WTC11 (cell line): ENCODE results near the gene S1PR2. TPM values are rescaled to one million over a fixed set of nuclear protein-coding genes. Genes with fewer than 3 reads are reported as not detected.

Experiments used
- ATAC-seq: fragments of 200-7000 bp; cut with Tn5 transposase; 2 replicates; pipeline ENCODE4 v1.10.0; 2021; ENCODE audit warnings: mild to moderate bottlenecking, moderate library complexity
- CTCF ChIA-PET: fragments of 300-600 bp; sonication (Branson Sonifier 250); formaldehyde crosslinking; loops from one replicate; lab custom pipeline; 2021; ENCODE audit warnings: antibody characterized with exemption; lab: Charles Lee
- POLR2A ChIA-PET: fragments of 350-600 bp; sonication (Branson Sonifier 250); formaldehyde crosslinking; loops from one replicate; lab custom pipeline; 2021; ENCODE audit warnings: antibody characterized with exemption; lab: Charles Lee
- DNase-seq: peaks from one replicate; pipeline ENCODE4 v3.0.0; 2021; ENCODE audit warnings: low spot score
- H3K27ac Mint-ChIP-seq: 2 replicates; pipeline ENCODE4 v1.8.0; 2021; ENCODE audit warnings: mixed read lengths
- H3K27me3 Mint-ChIP-seq: 2 replicates; pipeline ENCODE4 v1.8.0; 2021; ENCODE audit warnings: low read depth, mild to moderate bottlenecking, moderate library complexity, mixed read lengths
- H3K36me3 Mint-ChIP-seq: 2 replicates; pipeline ENCODE4 v1.8.0; 2021; ENCODE audit warnings: mixed read lengths
- H3K4me1 Mint-ChIP-seq: 2 replicates; pipeline ENCODE4 v1.8.0; 2022; ENCODE audit warnings: mixed read lengths
- H3K4me3 Mint-ChIP-seq: 2 replicates; pipeline ENCODE4 v1.8.0; 2021; ENCODE audit warnings: mild to moderate bottlenecking, moderate library complexity, mixed read lengths
- H3K9me3 Mint-ChIP-seq: 2 replicates; pipeline ENCODE4 v1.8.0; 2021; ENCODE audit warnings: mixed read lengths
- ELF4 ChIP-seq: sonication (generic); formaldehyde crosslinking; IDR thresholded peaks from 2 replicates; pipeline ENCODE4 v1.8.1; 2022; ENCODE audit warnings: low read depth, mild to moderate bottlenecking, moderate library complexity, missing genetic modification reagents
- ETV6 ChIP-seq: sonication (generic); formaldehyde crosslinking; IDR thresholded peaks from 2 replicates; pipeline ENCODE4 v1.8.1; 2022; ENCODE audit warnings: mild to moderate bottlenecking, missing genetic modification reagents
- FOXK1 ChIP-seq: sonication (generic); formaldehyde crosslinking; IDR thresholded peaks from 2 replicates; pipeline ENCODE4 v1.8.0; 2022; ENCODE audit warnings: mild to moderate bottlenecking, moderate library complexity, missing genetic modification reagents
- GABPB1 ChIP-seq: sonication (generic); formaldehyde crosslinking; IDR thresholded peaks from 2 replicates; pipeline ENCODE4 v1.8.1; 2023; ENCODE audit warnings: mild to moderate bottlenecking, missing genetic modification reagents
- MYBL2 ChIP-seq: sonication (generic); formaldehyde crosslinking; IDR thresholded peaks from 2 replicates; pipeline ENCODE4 v1.8.1; 2023; ENCODE audit warnings: mild to moderate bottlenecking, moderate library complexity, missing genetic modification reagents
- RELA ChIP-seq: sonication (generic); formaldehyde crosslinking; IDR thresholded peaks from 2 replicates; pipeline ENCODE4 v1.8.1; 2022; ENCODE audit warnings: missing genetic modification reagents, mild to moderate bottlenecking, borderline replicate concordance
- SP1 ChIP-seq: sonication (generic); formaldehyde crosslinking; conservative IDR thresholded peaks from 2 replicates; pipeline ENCODE4 v1.8.1; 2022; ENCODE audit warnings: missing genetic modification reagents
- total RNA-seq: library from RNA; stranded (reverse); gene quantifications from 3 replicates; pipeline ENCODE4 v1.2.3, GENCODE V29; 2021
- TF ChIP-seq, protein P1 (sequence below): sonication (generic); formaldehyde crosslinking; IDR thresholded peaks from 2 replicates; pipeline ENCODE4 v1.8.0; 2022; ENCODE audit warnings: missing genetic modification reagents
- TF ChIP-seq, protein P2 (sequence below): sonication (generic); formaldehyde crosslinking; IDR thresholded peaks from 2 replicates; pipeline ENCODE4 v1.8.0; 2023; ENCODE audit warnings: mild to moderate bottlenecking, missing genetic modification reagents
- TF ChIP-seq, protein P3 (sequence below): sonication (generic); formaldehyde crosslinking; IDR thresholded peaks from 2 replicates; pipeline ENCODE4 v1.8.1; 2023; ENCODE audit warnings: mild to moderate bottlenecking, missing genetic modification reagents
- TF ChIP-seq, protein P4 (sequence below): sonication (generic); formaldehyde crosslinking; IDR thresholded peaks from 2 replicates; pipeline ENCODE4 v1.8.1; 2022; ENCODE audit warnings: missing genetic modification reagents, borderline replicate concordance
- TF ChIP-seq, protein P5 (sequence below): sonication (generic); formaldehyde crosslinking; IDR thresholded peaks from 2 replicates; pipeline ENCODE4 v1.8.1; 2022; ENCODE audit warnings: low read depth, mild to moderate bottlenecking, moderate library complexity, missing genetic modification reagents, borderline replicate concordance
- TF ChIP-seq, protein P6 (sequence below): sonication (generic); formaldehyde crosslinking; conservative IDR thresholded peaks from 2 replicates; pipeline ENCODE4 v1.8.1; 2023; ENCODE audit warnings: mild to moderate bottlenecking, low read depth, missing genetic modification reagents, moderate library complexity

The S1PR2 gene
- total RNA-seq, 1 experiment from 2014 or later = 13.2 TPM

DNA sequence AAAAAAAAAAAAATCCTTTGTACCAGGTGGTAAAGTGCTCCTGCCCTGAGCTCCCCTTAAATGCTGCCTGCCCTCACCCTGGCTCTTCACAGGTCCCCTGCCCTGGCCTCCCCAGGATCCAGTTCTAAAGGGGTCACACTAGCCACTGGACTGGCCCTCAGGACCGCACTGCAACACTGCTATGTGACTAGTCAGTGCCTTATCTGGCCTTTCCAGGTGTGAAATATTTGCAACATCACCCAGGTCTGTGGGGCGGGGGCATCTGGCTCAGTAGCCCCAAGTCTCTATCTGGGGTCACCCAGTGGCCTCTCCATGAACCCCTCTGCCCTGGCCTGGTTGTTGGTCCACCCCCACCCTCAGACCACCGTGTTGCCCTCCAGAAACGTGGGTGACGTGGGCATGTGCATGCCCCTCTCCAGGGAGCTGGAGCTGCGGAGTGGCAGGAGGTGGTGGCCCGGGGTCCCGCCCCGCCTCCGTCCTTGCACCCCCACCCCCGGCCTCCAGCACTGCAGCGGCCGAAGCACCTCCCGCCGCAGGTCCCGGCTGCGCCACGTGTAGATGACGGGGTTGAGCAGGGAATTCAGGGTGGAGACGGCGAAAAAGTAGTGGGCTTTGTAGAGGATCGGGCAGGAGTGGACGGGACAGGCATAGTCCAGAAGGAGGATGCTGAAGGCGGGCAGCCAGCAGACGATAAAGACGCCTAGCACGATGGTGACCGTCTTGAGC, 7.5 kb downstream of the S1PR2 start:
- CTCF ChIA-PET = no interaction called here
- no peak for TF ChIP-seq GABPB1
- TF ChIP-seq SP1 (CRISPR knock-in tag) = no peak
- Mint-ChIP-seq H3K4me3 (no peak overlapping the region), H3K27ac (no peak overlapping the region; the same call in 1 of the 2 replicates), H3K27me3 (no peaks in the 10 kb centered on the region), H3K9me3 (peaks cover 4% of the 10 kb centered on the region; the same call in 1 of the 2 replicates), H3K4me1 (peaks cover 5% of the 10 kb centered on the region), H3K36me3 (peaks cover 8% of the 10 kb centered on the region)
- ATAC-seq = no peak
- POLR2A ChIA-PET = no interaction called here
- DNase-seq = no peak

DNA sequence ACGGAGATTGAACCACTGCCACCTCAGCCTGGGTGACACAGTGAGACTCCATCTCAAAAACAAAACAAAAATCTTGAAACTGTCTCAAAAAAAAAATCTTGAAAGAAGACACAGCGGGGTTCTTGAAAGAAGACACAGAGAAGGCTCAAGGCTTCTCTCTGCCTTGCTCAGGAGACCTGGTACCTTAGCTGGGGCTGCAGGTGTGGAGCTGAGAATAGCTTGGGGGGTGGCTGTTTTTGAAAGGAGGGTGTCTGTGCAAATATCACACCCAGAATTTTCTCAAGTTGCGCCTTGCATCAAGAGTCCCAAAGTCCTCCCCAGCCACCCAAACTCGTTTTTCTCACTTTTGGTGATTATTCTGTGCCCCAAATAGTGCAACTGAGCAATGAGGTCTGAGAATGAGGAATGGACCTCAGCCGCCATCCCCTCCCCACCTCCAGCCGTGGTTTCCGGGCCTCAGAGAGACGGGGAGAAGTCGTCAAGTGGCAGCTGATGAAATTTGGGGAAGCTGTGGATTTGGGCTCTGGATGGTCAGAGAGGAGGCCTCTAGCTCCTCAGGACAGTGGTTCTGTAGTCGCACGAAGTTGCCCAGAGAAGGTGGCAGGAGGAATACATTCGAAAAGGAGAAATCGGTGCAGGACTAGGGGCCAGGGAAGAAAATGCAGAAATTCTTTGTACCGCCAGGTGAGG, 8.8 kb downstream of the S1PR2 start:
- peaks cover 5% of the 10 kb centered on the region for H3K4me1 Mint-ChIP-seq
- POLR2A ChIA-PET = no interaction called here
- H3K9me3 Mint-ChIP-seq = peaks cover 4% of the 10 kb centered on the region; the same call in 1 of the 2 replicates
- CTCF ChIA-PET = interaction anchor here (0.9 to 2.2 kb wide), 2 partner anchors 36 to 37 kb away, joined by 3 to 12 read pairs; no protein-coding TSS in a partner anchor
- H3K36me3 Mint-ChIP-seq = peaks cover 8% of the 10 kb centered on the region
- H3K4me3 Mint-ChIP-seq = no peak overlapping the region
- H3K27me3 Mint-ChIP-seq = no peaks in the 10 kb centered on the region
- peak overlapping the region; percentile 75 for H3K27ac Mint-ChIP-seq
- TF ChIP-seq ETV6 = no peak
- TF ChIP-seq, protein P1, sequence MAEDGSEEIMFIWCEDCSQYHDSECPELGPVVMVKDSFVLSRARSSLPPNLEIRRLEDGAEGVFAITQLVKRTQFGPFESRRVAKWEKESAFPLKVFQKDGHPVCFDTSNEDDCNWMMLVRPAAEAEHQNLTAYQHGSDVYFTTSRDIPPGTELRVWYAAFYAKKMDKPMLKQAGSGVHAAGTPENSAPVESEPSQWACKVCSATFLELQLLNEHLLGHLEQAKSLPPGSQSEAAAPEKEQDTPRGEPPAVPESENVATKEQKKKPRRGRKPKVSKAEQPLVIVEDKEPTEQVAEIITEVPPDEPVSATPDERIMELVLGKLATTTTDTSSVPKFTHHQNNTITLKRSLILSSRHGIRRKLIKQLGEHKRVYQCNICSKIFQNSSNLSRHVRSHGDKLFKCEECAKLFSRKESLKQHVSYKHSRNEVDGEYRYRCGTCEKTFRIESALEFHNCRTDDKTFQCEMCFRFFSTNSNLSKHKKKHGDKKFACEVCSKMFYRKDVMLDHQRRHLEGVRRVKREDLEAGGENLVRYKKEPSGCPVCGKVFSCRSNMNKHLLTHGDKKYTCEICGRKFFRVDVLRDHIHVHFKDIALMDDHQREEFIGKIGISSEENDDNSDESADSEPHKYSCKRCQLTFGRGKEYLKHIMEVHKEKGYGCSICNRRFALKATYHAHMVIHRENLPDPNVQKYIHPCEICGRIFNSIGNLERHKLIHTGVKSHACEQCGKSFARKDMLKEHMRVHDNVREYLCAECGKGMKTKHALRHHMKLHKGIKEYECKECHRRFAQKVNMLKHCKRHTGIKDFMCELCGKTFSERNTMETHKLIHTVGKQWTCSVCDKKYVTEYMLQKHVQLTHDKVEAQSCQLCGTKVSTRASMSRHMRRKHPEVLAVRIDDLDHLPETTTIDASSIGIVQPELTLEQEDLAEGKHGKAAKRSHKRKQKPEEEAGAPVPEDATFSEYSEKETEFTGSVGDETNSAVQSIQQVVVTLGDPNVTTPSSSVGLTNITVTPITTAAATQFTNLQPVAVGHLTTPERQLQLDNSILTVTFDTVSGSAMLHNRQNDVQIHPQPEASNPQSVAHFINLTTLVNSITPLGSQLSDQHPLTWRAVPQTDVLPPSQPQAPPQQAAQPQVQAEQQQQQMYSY (CRISPR knock-in tag) = no peak
- no peak for TF ChIP-seq RELA (CRISPR knock-in tag)
- TF ChIP-seq, protein P2, sequence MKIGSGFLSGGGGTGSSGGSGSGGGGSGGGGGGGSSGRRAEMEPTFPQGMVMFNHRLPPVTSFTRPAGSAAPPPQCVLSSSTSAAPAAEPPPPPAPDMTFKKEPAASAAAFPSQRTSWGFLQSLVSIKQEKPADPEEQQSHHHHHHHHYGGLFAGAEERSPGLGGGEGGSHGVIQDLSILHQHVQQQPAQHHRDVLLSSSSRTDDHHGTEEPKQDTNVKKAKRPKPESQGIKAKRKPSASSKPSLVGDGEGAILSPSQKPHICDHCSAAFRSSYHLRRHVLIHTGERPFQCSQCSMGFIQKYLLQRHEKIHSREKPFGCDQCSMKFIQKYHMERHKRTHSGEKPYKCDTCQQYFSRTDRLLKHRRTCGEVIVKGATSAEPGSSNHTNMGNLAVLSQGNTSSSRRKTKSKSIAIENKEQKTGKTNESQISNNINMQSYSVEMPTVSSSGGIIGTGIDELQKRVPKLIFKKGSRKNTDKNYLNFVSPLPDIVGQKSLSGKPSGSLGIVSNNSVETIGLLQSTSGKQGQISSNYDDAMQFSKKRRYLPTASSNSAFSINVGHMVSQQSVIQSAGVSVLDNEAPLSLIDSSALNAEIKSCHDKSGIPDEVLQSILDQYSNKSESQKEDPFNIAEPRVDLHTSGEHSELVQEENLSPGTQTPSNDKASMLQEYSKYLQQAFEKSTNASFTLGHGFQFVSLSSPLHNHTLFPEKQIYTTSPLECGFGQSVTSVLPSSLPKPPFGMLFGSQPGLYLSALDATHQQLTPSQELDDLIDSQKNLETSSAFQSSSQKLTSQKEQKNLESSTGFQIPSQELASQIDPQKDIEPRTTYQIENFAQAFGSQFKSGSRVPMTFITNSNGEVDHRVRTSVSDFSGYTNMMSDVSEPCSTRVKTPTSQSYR (CRISPR knock-in tag) = no peak
- TF ChIP-seq MYBL2 = no peak
- TF ChIP-seq, all 79 proteins: peak for 0
- ATAC-seq (no peak), DNase-seq (no peak)

DNA sequence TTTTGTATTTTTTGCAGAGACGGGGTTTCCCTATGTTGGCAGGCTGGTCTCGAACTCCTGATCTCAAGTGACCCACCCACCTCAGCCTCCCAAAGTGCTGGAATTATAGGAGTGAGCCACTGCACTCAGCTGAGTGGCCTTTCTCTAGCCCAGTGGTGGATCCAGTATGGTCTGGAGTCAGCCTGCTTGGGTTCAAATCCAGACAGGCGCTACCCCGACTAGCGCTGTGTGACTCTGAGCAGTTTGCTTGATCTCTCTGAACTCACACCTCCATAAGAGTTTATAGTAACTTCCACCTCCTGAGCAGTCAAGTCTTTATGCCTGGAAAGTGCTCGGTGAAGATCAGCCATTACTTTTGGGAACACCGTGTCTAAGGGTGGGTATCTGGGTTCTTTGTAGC, 10.4 kb downstream of the S1PR2 start:
- Mint-ChIP-seq H3K27me3 (no peaks in the 10 kb centered on the region), H3K4me3 (no peak overlapping the region), H3K9me3 (peaks cover 4% of the 10 kb centered on the region; the same call in 1 of the 2 replicates), H3K27ac (no peak overlapping the region), H3K4me1 (no peaks in the 10 kb centered on the region), H3K36me3 (peaks cover 8% of the 10 kb centered on the region)
- ChIA-PET CTCF (interaction anchor here (0.6 to 2.4 kb wide), 14 partner anchors 8 to 289 kb away, joined by 3 to 20 read pairs (median 4); partner anchors contain the start of genes ICAM1 and S1PR2), POLR2A (interaction anchor here (1.0 kb wide), 1 partner anchor 11 kb away, joined by 5 read pairs; no protein-coding TSS in a partner anchor)
- DNase-seq (no peak), ATAC-seq (no peak)
- TF ChIP-seq ELF4 (no peak), FOXK1 (CRISPR knock-in tag) (no peak)
- TF ChIP-seq, protein P3, sequence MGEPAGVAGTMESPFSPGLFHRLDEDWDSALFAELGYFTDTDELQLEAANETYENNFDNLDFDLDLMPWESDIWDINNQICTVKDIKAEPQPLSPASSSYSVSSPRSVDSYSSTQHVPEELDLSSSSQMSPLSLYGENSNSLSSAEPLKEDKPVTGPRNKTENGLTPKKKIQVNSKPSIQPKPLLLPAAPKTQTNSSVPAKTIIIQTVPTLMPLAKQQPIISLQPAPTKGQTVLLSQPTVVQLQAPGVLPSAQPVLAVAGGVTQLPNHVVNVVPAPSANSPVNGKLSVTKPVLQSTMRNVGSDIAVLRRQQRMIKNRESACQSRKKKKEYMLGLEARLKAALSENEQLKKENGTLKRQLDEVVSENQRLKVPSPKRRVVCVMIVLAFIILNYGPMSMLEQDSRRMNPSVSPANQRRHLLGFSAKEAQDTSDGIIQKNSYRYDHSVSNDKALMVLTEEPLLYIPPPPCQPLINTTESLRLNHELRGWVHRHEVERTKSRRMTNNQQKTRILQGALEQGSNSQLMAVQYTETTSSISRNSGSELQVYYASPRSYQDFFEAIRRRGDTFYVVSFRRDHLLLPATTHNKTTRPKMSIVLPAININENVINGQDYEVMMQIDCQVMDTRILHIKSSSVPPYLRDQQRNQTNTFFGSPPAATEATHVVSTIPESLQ (CRISPR knock-in tag) = no peak
- TF ChIP-seq, protein P4, sequence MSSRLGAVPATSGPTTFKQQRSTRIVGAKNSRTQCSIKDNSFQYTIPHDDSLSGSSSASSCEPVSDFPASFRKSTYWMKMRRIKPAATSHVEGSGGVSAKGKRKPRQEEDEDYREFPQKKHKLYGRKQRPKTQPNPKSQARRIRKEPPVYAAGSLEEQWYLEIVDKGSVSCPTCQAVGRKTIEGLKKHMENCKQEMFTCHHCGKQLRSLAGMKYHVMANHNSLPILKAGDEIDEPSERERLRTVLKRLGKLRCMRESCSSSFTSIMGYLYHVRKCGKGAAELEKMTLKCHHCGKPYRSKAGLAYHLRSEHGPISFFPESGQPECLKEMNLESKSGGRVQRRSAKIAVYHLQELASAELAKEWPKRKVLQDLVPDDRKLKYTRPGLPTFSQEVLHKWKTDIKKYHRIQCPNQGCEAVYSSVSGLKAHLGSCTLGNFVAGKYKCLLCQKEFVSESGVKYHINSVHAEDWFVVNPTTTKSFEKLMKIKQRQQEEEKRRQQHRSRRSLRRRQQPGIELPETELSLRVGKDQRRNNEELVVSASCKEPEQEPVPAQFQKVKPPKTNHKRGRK = no peak
- TF ChIP-seq, protein P5, sequence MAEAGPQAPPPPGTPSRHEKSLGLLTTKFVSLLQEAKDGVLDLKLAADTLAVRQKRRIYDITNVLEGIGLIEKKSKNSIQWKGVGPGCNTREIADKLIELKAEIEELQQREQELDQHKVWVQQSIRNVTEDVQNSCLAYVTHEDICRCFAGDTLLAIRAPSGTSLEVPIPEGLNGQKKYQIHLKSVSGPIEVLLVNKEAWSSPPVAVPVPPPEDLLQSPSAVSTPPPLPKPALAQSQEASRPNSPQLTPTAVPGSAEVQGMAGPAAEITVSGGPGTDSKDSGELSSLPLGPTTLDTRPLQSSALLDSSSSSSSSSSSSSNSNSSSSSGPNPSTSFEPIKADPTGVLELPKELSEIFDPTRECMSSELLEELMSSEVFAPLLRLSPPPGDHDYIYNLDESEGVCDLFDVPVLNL (CRISPR knock-in tag) = no peak
- TF ChIP-seq, protein P6, sequence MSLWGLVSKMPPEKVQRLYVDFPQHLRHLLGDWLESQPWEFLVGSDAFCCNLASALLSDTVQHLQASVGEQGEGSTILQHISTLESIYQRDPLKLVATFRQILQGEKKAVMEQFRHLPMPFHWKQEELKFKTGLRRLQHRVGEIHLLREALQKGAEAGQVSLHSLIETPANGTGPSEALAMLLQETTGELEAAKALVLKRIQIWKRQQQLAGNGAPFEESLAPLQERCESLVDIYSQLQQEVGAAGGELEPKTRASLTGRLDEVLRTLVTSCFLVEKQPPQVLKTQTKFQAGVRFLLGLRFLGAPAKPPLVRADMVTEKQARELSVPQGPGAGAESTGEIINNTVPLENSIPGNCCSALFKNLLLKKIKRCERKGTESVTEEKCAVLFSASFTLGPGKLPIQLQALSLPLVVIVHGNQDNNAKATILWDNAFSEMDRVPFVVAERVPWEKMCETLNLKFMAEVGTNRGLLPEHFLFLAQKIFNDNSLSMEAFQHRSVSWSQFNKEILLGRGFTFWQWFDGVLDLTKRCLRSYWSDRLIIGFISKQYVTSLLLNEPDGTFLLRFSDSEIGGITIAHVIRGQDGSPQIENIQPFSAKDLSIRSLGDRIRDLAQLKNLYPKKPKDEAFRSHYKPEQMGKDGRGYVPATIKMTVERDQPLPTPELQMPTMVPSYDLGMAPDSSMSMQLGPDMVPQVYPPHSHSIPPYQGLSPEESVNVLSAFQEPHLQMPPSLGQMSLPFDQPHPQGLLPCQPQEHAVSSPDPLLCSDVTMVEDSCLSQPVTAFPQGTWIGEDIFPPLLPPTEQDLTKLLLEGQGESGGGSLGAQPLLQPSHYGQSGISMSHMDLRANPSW = no peak
